Inflammatory macrophage treated with lipopolysaccharide for 1 hour (primary cell): ENCODE results near the gene MB.

Source experiments
- DNase-seq, 2 donors: peaks; one replicate each; pipeline ENCODE4 v3.0.0-alpha.2; 2020 to 2022

MB gene

GRCh38 chr22:35569916-35570315 is 47.2 kb downstream of the MB start:
- no peak for DNase-seq

DNA sequence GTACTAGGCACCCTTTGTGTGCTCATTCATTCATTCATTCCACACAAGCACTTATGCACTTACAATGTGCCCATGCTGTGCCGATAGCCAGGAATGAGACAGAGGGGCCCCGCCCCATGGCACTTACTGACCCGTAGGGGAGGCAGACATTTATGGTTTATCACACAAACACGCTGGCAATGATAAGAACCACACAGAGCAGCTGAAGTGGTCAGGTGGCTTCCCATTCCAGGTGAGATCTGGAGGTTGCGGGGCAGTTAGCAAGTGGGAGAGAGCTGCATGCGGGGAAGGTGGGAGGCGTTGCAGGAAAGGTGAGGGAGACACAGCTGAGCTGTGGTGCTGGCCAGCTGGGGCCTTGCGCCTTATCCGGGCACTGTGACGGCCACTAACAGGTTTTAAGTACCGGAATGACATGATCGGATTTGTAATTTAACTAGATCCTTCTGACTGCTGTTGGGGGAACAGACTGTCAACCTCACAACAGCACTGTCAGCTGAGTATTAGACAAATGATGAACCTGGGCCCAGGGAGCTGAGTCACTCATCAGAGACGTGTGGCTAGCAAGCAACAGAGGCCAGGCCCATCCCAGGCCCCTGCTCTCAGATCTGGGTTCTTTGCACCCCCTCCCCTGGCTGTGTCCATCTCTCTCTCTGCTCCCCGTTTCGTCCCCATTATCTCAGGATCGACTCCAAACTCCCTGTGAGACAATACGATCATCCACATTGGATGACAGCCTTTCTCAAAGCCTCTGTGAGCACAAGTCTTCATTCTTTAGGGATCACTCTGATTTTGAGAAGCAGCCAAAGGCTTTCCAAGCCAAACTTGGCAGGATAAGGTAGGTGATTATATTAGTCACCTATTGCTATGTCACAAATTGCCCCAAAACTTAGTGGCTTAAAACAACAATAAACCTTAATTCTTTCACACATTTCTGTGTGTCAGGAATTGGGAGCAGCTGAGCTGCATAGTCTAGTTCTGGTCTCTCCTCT is 48.1 kb downstream of the MB start:
- no peak for DNase-seq

DNA sequence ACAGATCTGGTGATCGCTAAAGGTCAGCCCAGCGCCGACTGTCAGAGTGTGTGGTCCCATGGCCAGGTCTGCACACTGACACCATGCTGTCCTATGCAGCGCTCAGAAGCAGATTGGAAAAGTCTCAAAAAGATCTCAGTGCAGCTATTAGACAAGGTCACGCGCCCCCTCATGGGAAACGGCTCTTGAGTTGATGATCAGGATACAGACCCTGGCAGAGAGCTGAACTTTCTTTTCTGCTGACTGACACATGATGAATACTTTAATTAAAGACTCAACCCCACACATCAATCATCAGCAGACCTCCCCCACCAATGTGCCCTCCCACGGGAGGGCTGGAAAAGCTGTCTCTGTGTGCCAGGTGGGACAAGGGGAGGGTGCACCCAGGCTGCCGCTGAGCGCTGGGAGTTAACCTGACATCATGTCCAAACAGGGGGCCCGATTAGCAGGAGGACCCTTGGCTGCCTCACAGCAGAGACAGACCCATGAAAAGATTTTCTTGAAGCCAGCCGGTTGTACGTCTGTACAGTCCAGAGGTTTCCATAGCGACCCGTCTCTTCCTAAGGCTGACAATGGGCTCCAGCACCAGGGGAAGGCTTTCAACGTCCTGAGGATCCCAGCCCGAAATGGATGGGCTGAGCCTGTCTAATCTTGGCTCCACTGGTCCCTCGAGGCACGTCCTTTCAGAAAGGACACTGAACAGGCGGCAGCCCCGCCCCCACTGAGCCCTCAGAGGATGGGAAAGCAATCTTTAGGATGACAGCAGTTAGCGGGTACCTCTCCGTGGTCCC is 49.6 kb downstream of the MB start:
- DNase-seq: no peak

- DNase-seq: no peak
Observed at GRCh38 chr22:35564975-35565867, 51.9 kb downstream of the MB start.

GRCh38 chr22:35563211-35563610 is 53.9 kb downstream of the MB start:
- no peak for DNase-seq

GRCh38 chr22:35561796-35562526 is 55.2 kb downstream of the MB start:
- DNase-seq: no peak

GRCh38 chr22:35560824-35561223 is 56.3 kb downstream of the MB start:
- DNase-seq: no peak

DNA sequence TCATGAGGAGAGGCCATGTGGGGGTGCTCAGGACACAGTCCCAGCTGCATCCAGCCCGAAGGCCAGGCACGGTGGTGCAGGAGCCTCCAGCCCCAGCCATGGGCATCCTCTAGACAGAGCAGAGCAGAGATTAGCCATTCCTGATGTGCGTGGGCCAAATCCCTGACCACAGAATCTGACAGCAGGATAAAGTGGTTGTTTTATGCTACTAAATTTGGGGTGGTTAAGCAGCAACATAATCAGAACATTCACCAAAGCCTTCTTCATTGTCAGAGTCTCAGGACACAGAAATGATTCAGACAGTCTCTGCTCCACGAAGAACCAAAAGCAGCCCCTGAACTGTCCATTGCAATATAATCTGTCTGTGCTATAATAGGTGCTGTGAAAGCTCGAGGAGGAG is 56.8 kb downstream of the MB start:
- DNase-seq: no peak

DNA sequence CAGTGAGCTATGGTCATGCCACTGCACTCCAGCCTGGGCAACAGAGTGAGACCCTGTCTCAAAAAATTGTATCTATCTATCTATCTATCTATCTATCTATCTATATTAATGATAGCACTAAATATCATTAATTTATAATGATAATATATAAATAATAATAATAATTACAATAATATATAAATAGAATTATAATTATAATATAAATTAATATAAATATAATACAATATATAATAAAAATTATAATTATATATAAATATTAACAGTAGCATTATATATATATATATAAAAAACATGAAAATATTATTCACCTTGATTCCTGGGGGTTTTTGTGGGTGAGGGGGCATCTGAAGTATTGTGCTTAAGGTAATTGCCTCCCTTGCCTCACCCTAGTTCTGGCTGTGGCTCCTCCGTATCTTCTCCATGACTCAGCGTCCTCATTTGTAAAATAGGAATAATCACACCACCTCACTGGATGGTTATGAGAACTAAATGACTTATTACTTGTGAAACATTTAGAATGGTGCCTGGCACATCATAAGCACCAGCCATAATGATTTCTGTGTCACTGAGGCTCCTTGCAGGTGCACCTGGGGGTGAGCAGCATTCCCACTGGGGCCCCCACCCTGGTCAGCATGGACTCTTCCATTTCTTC is 57.6 kb downstream of the MB start:
- no peak for DNase-seq

- no peak for DNase-seq
Observed at GRCh38 chr22:35558719-35559118, 58.4 kb downstream of the MB start.

DNA sequence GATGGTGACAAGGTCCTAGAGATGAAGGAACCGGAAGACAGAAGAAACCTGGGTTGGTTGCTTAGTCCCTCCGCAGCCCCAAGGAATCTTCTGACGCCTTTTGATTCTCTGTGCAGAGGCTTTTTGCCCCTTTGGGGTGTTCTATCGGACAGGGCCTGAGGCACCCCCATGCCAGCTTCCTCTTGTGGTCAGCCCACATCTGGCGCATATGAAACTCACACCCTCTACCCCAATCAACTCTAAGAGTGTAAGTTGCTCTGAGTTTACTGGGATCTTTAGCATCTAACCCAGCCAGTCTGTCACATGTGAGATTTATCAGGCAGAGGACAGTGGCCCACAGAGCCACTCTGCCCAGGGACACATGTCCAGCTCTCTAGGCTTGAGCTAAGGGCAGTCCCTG is 59.1 kb downstream of the MB start:
- DNase-seq: no peak
